ENCODE results near the gene AMIGO1.

AMIGO1 gene

GRCh38 chr1:109543988-109544735 is 34.6 kb upstream of the AMIGO1 start:
- TF ChIP-seq, protein P1, sequence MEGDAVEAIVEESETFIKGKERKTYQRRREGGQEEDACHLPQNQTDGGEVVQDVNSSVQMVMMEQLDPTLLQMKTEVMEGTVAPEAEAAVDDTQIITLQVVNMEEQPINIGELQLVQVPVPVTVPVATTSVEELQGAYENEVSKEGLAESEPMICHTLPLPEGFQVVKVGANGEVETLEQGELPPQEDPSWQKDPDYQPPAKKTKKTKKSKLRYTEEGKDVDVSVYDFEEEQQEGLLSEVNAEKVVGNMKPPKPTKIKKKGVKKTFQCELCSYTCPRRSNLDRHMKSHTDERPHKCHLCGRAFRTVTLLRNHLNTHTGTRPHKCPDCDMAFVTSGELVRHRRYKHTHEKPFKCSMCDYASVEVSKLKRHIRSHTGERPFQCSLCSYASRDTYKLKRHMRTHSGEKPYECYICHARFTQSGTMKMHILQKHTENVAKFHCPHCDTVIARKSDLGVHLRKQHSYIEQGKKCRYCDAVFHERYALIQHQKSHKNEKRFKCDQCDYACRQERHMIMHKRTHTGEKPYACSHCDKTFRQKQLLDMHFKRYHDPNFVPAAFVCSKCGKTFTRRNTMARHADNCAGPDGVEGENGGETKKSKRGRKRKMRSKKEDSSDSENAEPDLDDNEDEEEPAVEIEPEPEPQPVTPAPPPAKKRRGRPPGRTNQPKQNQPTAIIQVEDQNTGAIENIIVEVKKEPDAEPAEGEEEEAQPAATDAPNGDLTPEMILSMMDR (IDR thresholded peaks at IDR 0.05), result no peak

DNA sequence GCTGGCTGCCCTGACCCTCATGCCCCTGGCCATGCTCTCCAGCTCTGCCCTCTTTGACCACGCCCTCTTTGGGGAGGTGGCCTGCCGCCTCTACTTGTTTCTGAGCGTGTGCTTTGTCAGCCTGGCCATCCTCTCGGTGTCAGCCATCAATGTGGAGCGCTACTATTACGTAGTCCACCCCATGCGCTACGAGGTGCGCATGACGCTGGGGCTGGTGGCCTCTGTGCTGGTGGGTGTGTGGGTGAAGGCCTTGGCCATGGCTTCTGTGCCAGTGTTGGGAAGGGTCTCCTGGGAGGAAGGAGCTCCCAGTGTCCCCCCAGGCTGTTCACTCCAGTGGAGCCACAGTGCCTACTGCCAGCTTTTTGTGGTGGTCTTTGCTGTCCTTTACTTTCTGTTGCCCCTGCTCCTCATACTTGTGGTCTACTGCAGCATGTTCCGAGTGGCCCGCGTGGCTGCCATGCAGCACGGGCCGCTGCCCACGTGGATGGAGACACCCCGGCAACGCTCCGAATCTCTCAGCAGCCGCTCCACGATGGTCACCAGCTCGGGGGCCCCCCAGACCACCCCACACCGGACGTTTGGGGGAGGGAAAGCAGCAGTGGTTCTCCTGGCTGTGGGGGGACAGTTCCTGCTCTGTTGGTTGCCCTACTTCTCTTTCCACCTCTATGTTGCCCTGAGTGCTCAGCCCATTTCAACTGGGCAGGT is 33.9 kb upstream of the AMIGO1 start:
- TF ChIP-seq, protein P1 (IDR thresholded peaks at IDR 0.05), result no peak

GRCh38 chr1:109542657-109543056 is 33.1 kb upstream of the AMIGO1 start:
- TF ChIP-seq, protein P1 (IDR thresholded peaks at IDR 0.05), result no peak

DNA sequence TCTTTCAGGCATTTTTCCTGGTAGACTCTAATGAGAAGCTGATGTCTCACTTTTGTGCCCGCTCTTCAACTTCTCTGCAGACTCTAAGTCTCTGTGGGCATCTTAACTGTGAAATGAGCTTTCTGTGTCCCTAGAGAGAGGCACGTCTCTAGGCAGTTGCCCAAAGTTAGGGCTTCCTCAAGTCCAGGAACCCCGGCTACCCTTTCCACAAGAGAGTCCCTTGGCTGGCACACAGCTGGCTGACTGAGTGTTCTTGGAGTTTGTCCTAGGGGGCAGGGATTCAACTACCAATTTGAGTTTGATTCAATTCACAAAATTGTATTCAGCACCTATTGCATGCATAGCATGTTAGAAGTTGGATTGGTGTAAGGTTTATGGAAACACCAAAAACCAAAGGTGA is 31.6 kb upstream of the AMIGO1 start:
- TF ChIP-seq, protein P1 (IDR thresholded peaks at IDR 0.05), result no peak

GRCh38 chr1:109539676-109540075 is 30.1 kb upstream of the AMIGO1 start, which contains the start of gene GPR61:
Gene GPR61 (plus strand): TSS chr1:109539872. CDS start chr1:109543023, 3,151 bp downstream.
- TF ChIP-seq, protein P1 (IDR thresholded peaks at IDR 0.05), result no peak

GRCh38 chr1:109538827-109539555 is 29.5 kb upstream of the AMIGO1 start:
- TF ChIP-seq, protein P1 (IDR thresholded peaks at IDR 0.05), result no peak

- TF ChIP-seq, protein P1 (IDR thresholded peaks at IDR 0.05), result no peak
These were observed 28.1 kb upstream of the AMIGO1 start for GRCh38 chr1:109537450-109538178.
